Vagina (tissue), 2 donors: ENCODE data around the gene TAF3. TPM values are rescaled to one million over a fixed set of nuclear protein-coding genes. Genes with fewer than 3 reads are reported as not detected.
"Not testable (repeated sequence)": the region's sequence is repeated elsewhere in the genome, so short reads cannot be mapped to it uniquely, and the experiment has no call there.

Experiments
- DNase-seq, 2 donors: peaks; one replicate each; pipeline ENCODE4 v3.0.0-alpha.2; 2017; ENCODE audit errors: extremely low spot score in 2 of 2
- H3K27ac ChIP-seq: fragments of 200-600 bp; sonication (generic); one replicate; pipeline ENCODE4 v1.5.1; 2019
- H3K27me3 ChIP-seq: fragments of 200-600 bp; sonication (generic); one replicate; pipeline ENCODE4 v1.5.1; 2019
- H3K36me3 ChIP-seq, 2 donors: fragments of 200-600 bp; sonication (generic); one replicate each; pipeline ENCODE4 v1.5.1; 2017 to 2019
- H3K4me1 ChIP-seq: fragments of 200-600 bp; sonication (generic); one replicate; pipeline ENCODE4 v1.5.1; 2019
- H3K4me3 ChIP-seq, 2 donors: fragments of 200-600 bp; sonication (generic); 1 replicate in 1 of 2; 2 replicates in 1 of 2; pipeline ENCODE4 v1.5.1; 2016 to 2019
- H3K9me3 ChIP-seq: fragments of 200-600 bp; sonication (generic); one replicate; pipeline ENCODE4 v1.5.1; 2019
- POLR2A ChIP-seq, 2 donors: fragments of 450-650 bp; IDR thresholded peaks; one replicate each; pipeline ENCODE4 v1.6.1; 2017; ENCODE audit warnings: antibody characterized with exemption in 2 of 2, mild to moderate bottlenecking in 2 of 2, moderate library complexity in 2 of 2
- POLR2AphosphoS5 ChIP-seq, 2 donors: sonication (generic); formaldehyde crosslinking; IDR thresholded peaks; one replicate each; pipeline ENCODE4 v1.9.0; 2017; ENCODE audit warnings: antibody characterized with exemption in 2 of 2, mild to moderate bottlenecking in 2 of 2, low read depth in 1 of 2; ENCODE audit not compliant: insufficient read depth in 1 of 2
- intact Hi-C: fragments of 100-400 bp; cut with DNase I; formaldehyde crosslinking; loops from one replicate; pipeline ENCODE4 v1.15.1; 2023
- total RNA-seq: library from RNA; depleted of rRNA; stranded (reverse); fragments of >200 nt; gene quantifications from one replicate; pipeline ENCODE4 v1.2.3, GENCODE V29; 2016
- TF ChIP-seq, protein P1 (sequence below), 3 experiments: fragments of 450-650 bp in 2 of 3; fragments of 200-600 bp in 1 of 3; sonication (generic) in 1 of 3; IDR thresholded peaks; one replicate each; pipeline ENCODE4 v1.5.1; 2017 to 2019; ENCODE audit warnings: antibody characterized with exemption in 3 of 3, mild to moderate bottlenecking in 2 of 3, moderate library complexity in 2 of 3

The TAF3 gene, protein sequence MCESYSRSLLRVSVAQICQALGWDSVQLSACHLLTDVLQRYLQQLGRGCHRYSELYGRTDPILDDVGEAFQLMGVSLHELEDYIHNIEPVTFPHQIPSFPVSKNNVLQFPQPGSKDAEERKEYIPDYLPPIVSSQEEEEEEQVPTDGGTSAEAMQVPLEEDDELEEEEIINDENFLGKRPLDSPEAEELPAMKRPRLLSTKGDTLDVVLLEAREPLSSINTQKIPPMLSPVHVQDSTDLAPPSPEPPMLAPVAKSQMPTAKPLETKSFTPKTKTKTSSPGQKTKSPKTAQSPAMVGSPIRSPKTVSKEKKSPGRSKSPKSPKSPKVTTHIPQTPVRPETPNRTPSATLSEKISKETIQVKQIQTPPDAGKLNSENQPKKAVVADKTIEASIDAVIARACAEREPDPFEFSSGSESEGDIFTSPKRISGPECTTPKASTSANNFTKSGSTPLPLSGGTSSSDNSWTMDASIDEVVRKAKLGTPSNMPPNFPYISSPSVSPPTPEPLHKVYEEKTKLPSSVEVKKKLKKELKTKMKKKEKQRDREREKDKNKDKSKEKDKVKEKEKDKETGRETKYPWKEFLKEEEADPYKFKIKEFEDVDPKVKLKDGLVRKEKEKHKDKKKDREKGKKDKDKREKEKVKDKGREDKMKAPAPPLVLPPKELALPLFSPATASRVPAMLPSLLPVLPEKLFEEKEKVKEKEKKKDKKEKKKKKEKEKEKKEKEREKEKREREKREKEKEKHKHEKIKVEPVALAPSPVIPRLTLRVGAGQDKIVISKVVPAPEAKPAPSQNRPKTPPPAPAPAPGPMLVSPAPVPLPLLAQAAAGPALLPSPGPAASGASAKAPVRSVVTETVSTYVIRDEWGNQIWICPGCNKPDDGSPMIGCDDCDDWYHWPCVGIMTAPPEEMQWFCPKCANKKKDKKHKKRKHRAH
- total RNA-seq: 9.8 TPM

GRCh38 chr10:7818295-7819120 lies at the start of gene TAF3:
Gene TAF3 (plus strand): TSS chr10:7818505. CDS start chr10:7818710, 205 bp downstream.
- intact Hi-C loops: no loop called here
- Histone ChIP-seq H3K4me3 (peak within 1 kb of the TSS; percentile 96), H3K36me3 (no peaks in the 10 kb centered on the region), H3K4me1 (peaks cover 24% of the 10 kb centered on the region), H3K27ac (peak within 1 kb of the TSS; percentile 62), H3K27me3 (no peaks in the 10 kb centered on the region), H3K9me3 (no peaks in the 10 kb centered on the region)
- peak in 1 of 2 donors; percentile 25 for TF ChIP-seq POLR2A (IDR thresholded peaks at IDR 0.05)
- TF ChIP-seq, protein P1, sequence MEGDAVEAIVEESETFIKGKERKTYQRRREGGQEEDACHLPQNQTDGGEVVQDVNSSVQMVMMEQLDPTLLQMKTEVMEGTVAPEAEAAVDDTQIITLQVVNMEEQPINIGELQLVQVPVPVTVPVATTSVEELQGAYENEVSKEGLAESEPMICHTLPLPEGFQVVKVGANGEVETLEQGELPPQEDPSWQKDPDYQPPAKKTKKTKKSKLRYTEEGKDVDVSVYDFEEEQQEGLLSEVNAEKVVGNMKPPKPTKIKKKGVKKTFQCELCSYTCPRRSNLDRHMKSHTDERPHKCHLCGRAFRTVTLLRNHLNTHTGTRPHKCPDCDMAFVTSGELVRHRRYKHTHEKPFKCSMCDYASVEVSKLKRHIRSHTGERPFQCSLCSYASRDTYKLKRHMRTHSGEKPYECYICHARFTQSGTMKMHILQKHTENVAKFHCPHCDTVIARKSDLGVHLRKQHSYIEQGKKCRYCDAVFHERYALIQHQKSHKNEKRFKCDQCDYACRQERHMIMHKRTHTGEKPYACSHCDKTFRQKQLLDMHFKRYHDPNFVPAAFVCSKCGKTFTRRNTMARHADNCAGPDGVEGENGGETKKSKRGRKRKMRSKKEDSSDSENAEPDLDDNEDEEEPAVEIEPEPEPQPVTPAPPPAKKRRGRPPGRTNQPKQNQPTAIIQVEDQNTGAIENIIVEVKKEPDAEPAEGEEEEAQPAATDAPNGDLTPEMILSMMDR (IDR thresholded peaks at IDR 0.05): no peak
- peak; percentile 87 to 91 for TF ChIP-seq POLR2AphosphoS5 (IDR thresholded peaks at IDR 0.05; ENCODE audit: insufficient read depth in 1 of 2, low read depth in 1 of 2)
- no peak for DNase-seq

DNA sequence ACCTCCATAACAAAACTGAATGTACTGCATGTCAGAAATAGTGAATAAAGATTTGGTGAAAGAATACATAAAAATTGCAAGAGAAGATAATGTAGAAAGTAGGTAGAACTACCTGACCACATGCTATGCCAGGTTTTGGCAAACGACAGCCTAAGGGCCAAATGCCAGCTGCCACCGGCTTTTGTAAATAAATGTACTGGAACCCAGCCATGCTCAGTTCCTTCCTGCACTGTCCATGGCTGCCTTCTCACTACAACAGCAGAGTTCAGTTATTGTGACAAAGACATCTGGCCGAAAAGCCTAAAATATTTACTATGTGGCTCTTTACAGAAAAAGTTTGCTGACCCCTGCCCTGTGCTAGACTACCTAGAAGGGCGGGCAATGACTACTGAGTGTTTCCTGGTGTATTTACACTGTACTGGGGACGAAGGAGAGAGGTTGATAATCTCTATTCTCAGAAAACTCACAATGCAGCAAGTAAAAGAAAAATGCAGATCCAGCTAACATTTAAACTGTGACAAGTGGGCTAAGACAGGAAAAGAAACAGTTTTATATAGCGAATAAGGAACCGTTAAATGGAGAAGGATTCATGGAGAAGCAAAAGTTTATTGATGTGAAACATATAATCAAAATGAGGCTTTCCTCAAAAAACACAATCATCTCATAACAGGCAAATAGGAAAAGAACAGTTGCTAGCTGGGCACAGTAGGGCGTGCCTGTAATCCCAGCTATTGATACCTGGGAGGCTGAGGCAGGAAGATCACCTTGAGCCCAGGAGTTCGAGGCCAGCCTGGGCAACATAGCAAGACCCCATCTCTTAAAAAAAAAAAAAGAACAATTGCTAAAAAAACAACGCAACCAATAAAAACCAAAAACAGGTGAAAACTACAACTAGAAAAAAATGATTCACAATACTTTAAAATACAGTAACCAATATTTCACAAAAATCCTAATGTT lies 44.2 kb upstream of the TAF3 start:
- Histone ChIP-seq H3K36me3 (peaks cover 6 to 35% of the 10 kb centered on the region in 2 donors), H3K9me3 (no peaks in the 10 kb centered on the region), H3K4me1 (no peaks in the 10 kb centered on the region), H3K27me3 (no peaks in the 10 kb centered on the region), H3K4me3 (no peak overlapping the region), H3K27ac (no peak overlapping the region)
- intact Hi-C loops: no loop called here
- no peak for DNase-seq
- TF ChIP-seq POLR2A (IDR thresholded peaks at IDR 0.05) (no peak), POLR2AphosphoS5 (IDR thresholded peaks at IDR 0.05; ENCODE audit: insufficient read depth in 1 of 2, low read depth in 1 of 2) (no peak)
- TF ChIP-seq, protein P1 (IDR thresholded peaks at IDR 0.05): no peak

DNA sequence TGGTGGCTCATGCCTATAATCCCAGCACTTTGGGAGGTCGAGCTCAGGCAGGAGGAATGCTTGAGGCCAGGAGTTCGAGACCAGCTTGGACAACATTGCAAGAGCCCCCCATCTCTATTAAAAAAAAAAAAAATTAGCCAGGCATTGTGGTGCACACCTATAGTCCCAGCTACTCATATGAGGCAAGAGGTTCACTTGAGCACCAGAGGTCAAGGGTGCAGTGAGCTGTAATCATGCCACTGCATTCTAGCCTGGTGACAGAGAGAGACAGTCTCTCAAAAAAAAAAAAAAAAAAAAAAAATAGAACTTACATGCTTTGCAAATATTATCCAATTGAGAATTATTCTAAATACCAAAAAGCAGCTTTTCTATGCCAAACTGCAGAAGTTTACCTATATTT lies 41.5 kb upstream of the TAF3 start:
- Histone ChIP-seq H3K4me3 (no peak overlapping the region), H3K27ac (no peak overlapping the region), H3K9me3 (no peaks in the 10 kb centered on the region), H3K4me1 (no peaks in the 10 kb centered on the region), H3K36me3 (peaks cover 6 to 55% of the 10 kb centered on the region in 2 donors), H3K27me3 (no peaks in the 10 kb centered on the region)
- intact Hi-C loops: no loop called here
- TF ChIP-seq POLR2A (IDR thresholded peaks at IDR 0.05) (no peak), POLR2AphosphoS5 (IDR thresholded peaks at IDR 0.05; ENCODE audit: insufficient read depth in 1 of 2, low read depth in 1 of 2) (no peak)
- TF ChIP-seq, protein P1 (IDR thresholded peaks at IDR 0.05): no peak
- DNase-seq: no peak

- H3K27me3 ChIP-seq, H3K9me3 ChIP-seq, DNase-seq, H3K27ac ChIP-seq, H3K4me3 ChIP-seq, intact Hi-C loops: not testable (repeated sequence)
- Histone ChIP-seq H3K36me3 (peaks cover 0 to 40% of the 10 kb centered on the region in 2 donors), H3K4me1 (peaks cover 25% of the 10 kb centered on the region)
Observed at GRCh38 chr10:7782194-7782593, 36.1 kb upstream of the TAF3 start.
